GM19463 (cell line): ENCODE measurements around the gene HSBP1.

Experiments
- ATAC-seq: cut with Tn5 transposase; IDR thresholded peaks from one replicate; pipeline ENCODE4 v1.9.1; 2021; ENCODE audit warnings: mild to moderate bottlenecking, moderate library complexity; ENCODE audit not compliant: unreplicated experiment

The HSBP1 gene

DNA sequence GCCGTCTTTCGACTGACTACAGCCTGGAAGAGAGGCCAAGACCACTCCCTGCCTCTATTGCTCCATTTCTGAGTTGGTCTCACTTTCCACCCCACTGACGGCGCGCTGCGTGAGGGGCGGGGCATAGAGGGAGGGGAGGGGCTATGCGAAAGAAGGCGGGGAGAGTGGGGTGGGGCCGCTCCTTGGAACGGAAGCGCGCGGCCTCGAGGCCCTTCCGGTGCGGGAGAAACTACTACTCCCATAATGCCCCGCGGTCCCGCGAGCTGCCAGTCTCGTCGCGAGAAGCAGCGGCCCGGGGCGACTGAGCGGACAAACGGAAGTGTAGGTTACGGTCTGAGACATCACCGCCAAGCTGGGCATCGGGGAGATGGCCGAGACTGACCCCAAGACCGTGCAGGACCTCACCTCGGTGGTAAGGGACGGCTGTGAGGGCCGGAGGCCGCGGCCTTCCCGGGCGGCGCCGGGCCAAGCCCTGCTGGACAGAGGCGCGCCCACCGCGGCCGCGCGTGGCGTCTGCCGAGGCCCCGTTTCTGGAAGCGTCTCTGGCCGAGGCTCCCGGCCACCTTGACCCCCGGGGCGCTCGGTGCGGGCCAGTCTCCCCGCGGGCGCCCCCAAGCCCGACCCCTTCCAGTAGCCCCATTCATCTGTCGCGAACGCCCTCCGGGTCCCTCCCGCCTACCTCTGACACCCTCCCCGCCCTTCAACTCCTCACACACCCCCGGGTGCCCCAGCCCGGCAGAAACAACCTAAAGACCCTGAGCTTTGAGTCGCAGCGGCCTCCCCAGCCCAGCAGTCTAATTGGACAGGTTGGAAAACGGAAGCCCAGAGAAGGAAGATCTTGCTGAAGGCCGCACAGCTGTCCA lies at the start of gene HSBP1:
Gene HSBP1, plus strand, starts transcription at position 269 of the 863 bp plus-strand sequence. Its CDS starts 99 bp downstream, at position 368.
- ATAC-seq: peak; percentile 95

DNA sequence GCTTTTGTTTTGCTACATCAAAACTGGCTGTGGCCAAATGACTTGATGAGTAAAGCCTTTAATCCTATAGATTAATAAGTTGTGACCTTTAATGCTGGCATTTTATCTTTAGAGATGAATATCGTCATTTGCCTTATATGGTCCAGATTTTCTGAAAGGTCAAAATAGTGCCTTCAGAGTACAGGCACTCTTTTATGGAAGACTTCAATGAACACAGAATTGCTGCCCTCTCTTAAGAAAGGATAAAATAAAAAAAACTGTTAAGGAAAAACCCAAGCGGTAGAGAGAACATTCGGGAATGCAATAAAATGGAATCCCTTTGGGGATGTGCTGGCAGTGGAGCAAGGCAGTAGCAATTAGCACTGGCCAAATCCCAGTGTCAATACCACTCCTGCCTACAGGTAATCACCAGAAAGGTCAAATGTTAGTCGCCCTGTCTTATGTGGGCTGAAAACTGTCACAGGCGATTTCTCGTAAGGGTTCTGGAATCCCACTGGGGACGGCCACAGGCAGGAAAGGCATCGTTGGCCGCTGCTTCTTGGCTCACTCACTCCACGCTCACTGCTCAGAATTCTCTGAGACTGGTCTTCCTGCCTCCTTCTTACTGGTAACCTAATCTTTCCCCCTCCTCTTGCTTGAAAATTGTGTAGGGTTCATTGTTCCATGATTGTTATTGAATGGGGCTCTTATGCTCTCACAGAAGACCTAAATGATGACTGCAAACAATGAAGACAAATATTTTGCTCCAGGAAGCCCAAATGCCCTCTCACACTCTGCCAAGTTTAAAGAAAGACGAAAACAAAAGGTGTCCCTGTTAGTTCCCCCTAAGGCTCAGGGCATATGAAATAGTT lies 45.4 kb upstream of the HSBP1 start:
- no peak for ATAC-seq

- no peak for ATAC-seq
Measured at GRCh38 chr16:83762992-83763358, 44.8 kb upstream of the HSBP1 start.

DNA sequence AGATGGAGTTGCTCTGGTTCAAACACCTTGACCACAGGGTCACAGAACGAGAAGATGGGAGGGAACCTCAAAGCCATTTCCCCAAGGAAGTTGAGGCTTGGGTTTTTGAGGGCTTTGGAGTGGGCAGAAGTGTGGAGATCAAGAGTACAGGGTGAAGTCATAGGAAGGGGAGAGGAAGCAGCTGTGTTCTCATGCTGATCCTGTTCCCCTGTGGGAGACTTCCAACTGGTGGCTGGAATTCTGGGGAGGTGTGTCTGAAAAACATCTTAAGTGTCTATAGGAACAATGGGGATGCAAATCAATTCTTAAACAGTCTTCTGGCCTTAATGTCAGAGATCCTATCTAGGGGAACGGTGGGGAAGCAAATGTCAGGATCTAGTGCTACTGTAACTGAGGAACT lies 38.8 kb upstream of the HSBP1 start:
- no peak for ATAC-seq

- no peak for ATAC-seq
Measured at GRCh38 chr16:83769397-83770008, 38.3 kb upstream of the HSBP1 start.

DNA sequence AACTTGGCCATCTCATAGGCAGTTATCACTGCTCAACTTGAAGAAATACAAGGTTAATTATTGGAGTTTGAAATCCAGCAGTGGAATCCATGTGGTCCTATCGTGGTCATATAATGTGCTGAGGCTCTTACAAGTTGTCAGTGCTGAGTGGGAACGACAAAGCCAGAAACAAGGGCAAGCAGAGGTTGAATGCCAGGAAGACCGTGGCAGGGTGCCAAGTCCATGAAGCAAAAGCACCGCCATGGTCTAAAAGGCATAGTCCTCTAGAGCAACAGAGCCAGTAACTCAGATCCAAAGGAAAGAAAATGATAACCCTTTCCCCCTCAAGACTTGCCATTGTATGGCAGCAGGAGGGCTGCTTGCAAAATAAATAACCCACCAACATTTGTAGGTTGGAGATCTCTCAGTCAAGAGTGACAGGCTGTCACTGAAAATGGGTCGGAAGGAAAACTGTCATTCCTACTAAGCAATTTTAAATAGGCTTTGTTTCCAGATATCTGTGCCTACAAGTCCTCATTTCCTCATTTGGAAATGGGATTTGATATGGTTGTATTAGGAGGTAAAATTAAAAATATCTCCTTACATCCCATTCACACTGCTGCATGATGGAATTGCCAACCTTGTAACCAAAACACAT lies 36.4 kb upstream of the HSBP1 start:
- no peak for ATAC-seq

DNA sequence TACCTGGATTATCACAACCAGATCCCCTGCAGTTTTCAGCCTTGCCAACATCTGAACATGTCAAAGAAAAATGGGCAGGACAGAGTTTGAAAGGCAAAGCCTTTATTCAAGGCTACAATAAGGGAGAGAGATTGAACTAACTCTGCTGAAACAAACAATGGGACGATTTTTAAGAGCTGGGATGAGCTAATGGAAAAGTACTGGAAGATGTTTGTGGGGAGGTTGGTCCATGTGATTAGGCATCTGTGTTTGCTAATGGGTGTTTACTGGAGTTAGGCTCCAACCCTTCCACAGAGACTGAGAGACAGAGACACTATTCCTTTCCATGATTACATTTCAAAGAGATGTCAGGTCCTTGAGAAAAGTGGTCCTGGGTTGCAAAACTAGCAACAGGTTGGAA lies 35.0 kb upstream of the HSBP1 start:
- ATAC-seq: no peak

DNA sequence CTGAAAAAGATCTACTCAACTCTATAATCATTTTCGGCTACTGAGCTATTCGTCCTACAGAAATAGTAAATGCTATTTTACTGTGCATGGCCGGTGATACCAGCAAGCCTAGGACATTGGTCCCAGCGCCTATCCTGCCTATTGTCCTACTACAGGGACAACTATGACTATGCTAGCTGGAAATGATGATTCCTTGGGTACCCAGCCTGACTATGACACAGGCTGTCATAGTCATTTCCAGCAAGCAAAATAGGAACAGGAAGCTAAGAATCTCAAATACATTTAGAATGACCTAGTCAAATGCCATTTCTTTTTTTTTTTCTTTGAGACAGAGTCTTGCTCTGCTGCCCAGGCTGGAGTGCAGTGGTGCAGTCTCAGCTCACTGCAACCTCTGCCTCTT lies 33.7 kb upstream of the HSBP1 start:
- no peak for ATAC-seq

DNA sequence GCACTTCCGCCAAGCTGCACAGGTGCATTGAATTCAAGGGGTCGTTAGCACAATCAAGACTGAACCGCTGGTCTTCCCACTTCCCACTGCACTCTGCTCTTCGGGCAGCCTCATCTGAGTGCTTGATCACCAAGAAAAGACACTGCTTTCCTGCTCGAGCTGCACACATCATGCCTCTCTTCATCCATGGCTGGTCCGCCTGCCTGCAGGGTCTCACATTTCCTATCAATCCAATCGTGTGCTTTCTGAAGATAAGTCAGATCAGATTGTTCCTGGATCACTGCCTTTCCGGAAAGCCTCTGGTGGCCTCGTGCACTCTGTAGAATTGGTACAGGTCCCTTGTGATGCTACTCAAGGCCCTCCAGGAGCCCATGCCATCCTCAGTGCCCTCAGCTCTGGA lies 30.8 kb upstream of the HSBP1 start:
- no peak for ATAC-seq

- no peak for ATAC-seq
Measured at GRCh38 chr16:83779886-83780285, 27.9 kb upstream of the HSBP1 start.

GRCh38 chr16:83785455-83785854 lies 22.3 kb upstream of the HSBP1 start:
- no peak for ATAC-seq

DNA sequence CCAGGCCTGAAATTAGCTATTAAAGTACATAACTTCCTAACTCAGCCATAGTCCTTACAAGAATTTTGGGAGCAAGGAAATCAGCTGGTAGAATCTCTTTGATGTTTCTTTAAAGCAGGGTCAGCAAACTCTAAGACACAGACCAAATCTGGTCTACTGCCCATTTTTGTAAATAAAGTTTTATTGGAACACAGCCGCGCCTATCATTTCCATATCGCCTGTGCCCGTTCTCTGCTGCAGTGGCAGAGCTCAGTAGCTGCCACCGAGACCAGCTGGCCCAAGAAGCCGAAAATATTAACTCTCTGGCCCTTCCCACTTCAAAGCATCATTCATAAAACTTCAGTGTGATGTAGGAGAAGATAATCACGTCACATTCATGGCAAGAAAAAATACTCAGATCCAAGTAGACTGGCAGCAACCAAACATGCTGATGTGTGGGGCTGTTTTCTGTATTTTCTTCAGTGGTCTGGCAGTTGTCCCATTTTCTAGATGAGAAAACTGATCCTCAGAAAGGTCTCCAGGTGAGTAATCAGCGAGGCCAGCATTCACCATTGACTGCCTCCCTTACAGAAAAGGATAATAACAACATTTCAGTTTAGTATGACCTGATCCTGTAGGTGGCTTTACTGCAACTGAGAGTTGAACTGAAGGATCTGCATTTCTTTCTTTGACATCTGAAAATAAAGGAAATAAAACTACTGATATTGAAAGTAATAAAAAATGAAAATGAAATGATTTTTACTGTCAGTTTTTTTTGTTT lies 18.0 kb upstream of the HSBP1 start:
- ATAC-seq: no peak

DNA sequence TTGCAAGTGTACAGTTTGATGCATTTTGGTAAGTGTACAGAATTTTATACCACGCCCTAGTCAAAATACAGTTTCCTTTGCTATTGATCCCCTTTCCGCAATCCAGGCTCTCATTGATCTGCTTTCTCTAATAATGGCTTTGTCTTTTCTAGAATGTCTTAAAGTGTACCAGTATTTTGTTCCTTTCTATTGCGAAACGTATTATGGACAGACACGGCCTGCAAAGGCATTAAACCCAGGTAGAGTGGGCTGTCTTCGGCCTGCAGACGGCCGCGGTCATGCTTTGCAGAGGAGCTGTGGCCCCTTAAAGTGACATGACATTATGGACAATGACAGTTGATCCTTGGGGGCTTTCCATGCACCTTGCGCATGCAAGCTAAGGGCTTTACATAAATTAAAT lies 15.9 kb upstream of the HSBP1 start:
- no peak for ATAC-seq

DNA sequence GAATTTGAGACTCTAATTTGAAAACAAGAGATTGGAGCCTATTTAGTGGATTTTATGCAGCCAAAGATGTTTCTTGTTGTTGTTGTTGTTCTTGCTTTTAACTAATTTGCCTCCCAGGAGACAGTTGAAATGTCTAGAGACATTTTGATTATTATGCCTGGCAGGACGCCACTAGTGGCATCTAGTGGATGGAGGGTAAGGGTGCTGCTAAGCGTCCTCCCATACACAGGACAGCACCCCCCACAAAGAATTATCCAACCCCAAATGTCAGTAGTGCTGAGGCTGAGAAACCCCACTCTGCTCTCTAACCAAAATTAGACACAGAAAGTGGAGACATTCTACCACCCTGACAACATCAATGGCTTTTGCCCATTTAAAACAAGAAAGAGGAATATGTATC lies 15.4 kb upstream of the HSBP1 start:
- no peak for ATAC-seq

- ATAC-seq: no peak
Measured at GRCh38 chr16:83793179-83793578, 14.6 kb upstream of the HSBP1 start.

GRCh38 chr16:83794860-83795554 lies 12.8 kb upstream of the HSBP1 start:
- ATAC-seq: no peak

- ATAC-seq: no peak
Measured at GRCh38 chr16:83797013-83797412, 10.8 kb upstream of the HSBP1 start.

- no peak for ATAC-seq
Measured at GRCh38 chr16:83799336-83799735, 8.4 kb upstream of the HSBP1 start.

- ATAC-seq: peak; percentile 57
Measured at GRCh38 chr16:83802135-83802534, 5.6 kb upstream of the HSBP1 start.
